Measurements from ENCODE around the gene C11orf98. TPM values are rescaled to one million over a fixed set of nuclear protein-coding genes. Genes with fewer than 3 reads are reported as not detected.

Gene C11orf98
- total and polyA plus RNA-seq, 2 donors (not counting 1 experiment from before 2014, with no cell fraction given), result 33.4 to 38.2 TPM

GRCh38 chr11:62632492-62632891, 32.5 kb downstream of the C11orf98 start:
- Histone ChIP-seq H4K20me1 (ENCODE audit: control insufficient read depth, extremely low read depth, insufficient read depth, low read length) (no peaks in the 10 kb centered on the region), H3K9ac (ENCODE audit: insufficient read depth, low read length) (no peak overlapping the region), H3K4me3 (replicated peaks in 1 of 4; ENCODE audit: control extremely low read depth in 1 of 4, insufficient read depth in 1 of 4, low read depth in 3 of 4, low read length in 4 of 4) (no peak overlapping the region), H3K4me2 (ENCODE audit: extremely low read depth, insufficient read depth, low read length) (no peak overlapping the region), H2AFZ (ENCODE audit: low read length) (no peak overlapping the region), H3K36me3 (ENCODE audit: control insufficient read depth, insufficient read depth, low read length) (peaks cover 41% of the 10 kb centered on the region), H3K27ac (ENCODE audit: insufficient read depth, low read length) (no peak overlapping the region), H3K79me2 (ENCODE audit: control insufficient read depth, insufficient read depth, low read length) (no peaks in the 10 kb centered on the region), H3K4me1 (ENCODE audit: control insufficient read depth, extremely low read depth, insufficient read depth, low read length) (no peaks in the 10 kb centered on the region), H3K9me3 (ENCODE audit: control insufficient read depth, insufficient read depth, low read depth, low read length) (no peaks in the 10 kb centered on the region), H3K27me3 (ENCODE audit: control insufficient read depth, insufficient read depth, low read length) (no peaks in the 10 kb centered on the region)
- TF ChIP-seq CTCF (conservative IDR thresholded peaks at IDR 0.05 in 1 of 2, IDR thresholded peaks at IDR 0.05 in 1 of 2; ENCODE audit: low read depth in 1 of 2, low read length in 2 of 2) (no peak), EZH2 (IDR thresholded peaks at IDR 0.05; ENCODE audit: low read length, missing control alignments) (no peak)
- DNase-seq (ENCODE audit: low read depth in 2 of 2), result no peak

DNA sequence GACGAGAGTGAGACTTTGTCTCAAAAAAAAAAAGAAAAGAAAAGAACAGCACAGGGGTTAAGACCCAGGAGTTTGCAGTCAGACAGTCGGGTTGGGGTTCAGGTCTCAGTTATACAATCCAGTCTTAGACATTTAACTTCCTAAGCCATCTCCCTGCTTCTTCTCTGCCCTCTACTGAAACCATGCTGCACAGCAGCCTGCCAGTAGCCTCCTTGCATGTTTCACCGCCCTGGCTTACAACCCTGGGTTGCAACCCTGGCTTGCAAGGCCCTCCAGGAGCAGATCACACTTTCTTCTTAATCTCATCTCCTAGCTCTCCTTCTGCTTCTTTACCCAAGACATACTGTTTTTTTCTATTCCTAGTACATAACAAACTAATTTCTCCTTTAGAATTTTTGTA, 37.3 kb downstream of the C11orf98 start:
- Histone ChIP-seq H3K4me2 (ENCODE audit: extremely low read depth, insufficient read depth, low read length) (no peak overlapping the region), H3K9ac (ENCODE audit: insufficient read depth, low read length) (no peak overlapping the region), H3K9me3 (ENCODE audit: control insufficient read depth, insufficient read depth, low read depth, low read length) (no peaks in the 10 kb centered on the region), H3K4me3 (replicated peaks in 1 of 4; ENCODE audit: control extremely low read depth in 1 of 4, insufficient read depth in 1 of 4, low read depth in 3 of 4, low read length in 4 of 4) (no peak overlapping the region), H3K36me3 (ENCODE audit: control insufficient read depth, insufficient read depth, low read length) (peaks cover 31% of the 10 kb centered on the region), H3K27me3 (ENCODE audit: control insufficient read depth, insufficient read depth, low read length) (no peaks in the 10 kb centered on the region), H3K4me1 (ENCODE audit: control insufficient read depth, extremely low read depth, insufficient read depth, low read length) (no peaks in the 10 kb centered on the region), H3K79me2 (ENCODE audit: control insufficient read depth, insufficient read depth, low read length) (no peaks in the 10 kb centered on the region), H2AFZ (ENCODE audit: low read length) (no peak overlapping the region), H4K20me1 (ENCODE audit: control insufficient read depth, extremely low read depth, insufficient read depth, low read length) (no peaks in the 10 kb centered on the region), H3K27ac (ENCODE audit: insufficient read depth, low read length) (no peak overlapping the region)
- DNase-seq (ENCODE audit: low read depth in 2 of 2), result no peak
- TF ChIP-seq CTCF (conservative IDR thresholded peaks at IDR 0.05 in 1 of 2, IDR thresholded peaks at IDR 0.05 in 1 of 2; ENCODE audit: low read depth in 1 of 2, low read length in 2 of 2), result no peak
- TF ChIP-seq EZH2 (IDR thresholded peaks at IDR 0.05; ENCODE audit: low read length, missing control alignments), result no peak

GRCh38 chr11:62622476-62623089, 42.4 kb downstream of the C11orf98 start:
- H3K27me3 ChIP-seq (ENCODE audit: control insufficient read depth, insufficient read depth, low read length), result no peaks in the 10 kb centered on the region
- H3K9ac ChIP-seq (ENCODE audit: insufficient read depth, low read length), result no peak overlapping the region
- TF ChIP-seq CTCF (conservative IDR thresholded peaks at IDR 0.05 in 1 of 2, IDR thresholded peaks at IDR 0.05 in 1 of 2; ENCODE audit: low read depth in 1 of 2, low read length in 2 of 2) (no peak), EZH2 (IDR thresholded peaks at IDR 0.05; ENCODE audit: low read length, missing control alignments) (no peak)
- peak overlapping the region; percentile 70 for H3K27ac ChIP-seq (ENCODE audit: insufficient read depth, low read length)
- no peaks in the 10 kb centered on the region for H4K20me1 ChIP-seq (ENCODE audit: control insufficient read depth, extremely low read depth, insufficient read depth, low read length)
- peaks cover 4% of the 10 kb centered on the region for H3K79me2 ChIP-seq (ENCODE audit: control insufficient read depth, insufficient read depth, low read length)
- H3K4me1 ChIP-seq (ENCODE audit: control insufficient read depth, extremely low read depth, insufficient read depth, low read length), result peaks cover 4% of the 10 kb centered on the region
- no peak overlapping the region for H2AFZ ChIP-seq (ENCODE audit: low read length)
- H3K9me3 ChIP-seq (ENCODE audit: control insufficient read depth, insufficient read depth, low read depth, low read length), result no peaks in the 10 kb centered on the region
- H3K4me2 ChIP-seq (ENCODE audit: extremely low read depth, insufficient read depth, low read length), result peak overlapping the region; percentile 36
- H3K4me3 ChIP-seq (replicated peaks in 1 of 4; ENCODE audit: control extremely low read depth in 1 of 4, insufficient read depth in 1 of 4, low read depth in 3 of 4, low read length in 4 of 4), result peak overlapping the region in 2 of 4 experiments; percentile 37 to 84
- DNase-seq (ENCODE audit: low read depth in 2 of 2), result no peak
- H3K36me3 ChIP-seq (ENCODE audit: control insufficient read depth, insufficient read depth, low read length), result peaks cover 5% of the 10 kb centered on the region
